Tibial nerve (tissue), 4 donors: ENCODE measurements around the gene SLC9A3.

Source experiments
- EP300 ChIP-seq, 2 donors: sonication (generic); formaldehyde crosslinking; IDR thresholded peaks; one replicate each; pipeline ENCODE4 v1.6.1; 2017; ENCODE audit warnings: antibody characterized with exemption in 2 of 2, mild to moderate bottlenecking in 1 of 2
- POLR2A ChIP-seq, 2 donors: fragments of 450-650 bp; IDR thresholded peaks; one replicate each; pipeline ENCODE4 v1.6.1; 2017; ENCODE audit warnings: antibody characterized with exemption in 2 of 2, mild to moderate bottlenecking in 2 of 2, moderate library complexity in 2 of 2
- TF ChIP-seq, protein P1 (sequence below), 5 experiments: fragments of 200-600 bp in 3 of 5; fragments of 450-650 bp in 2 of 5; sonication (generic) in 3 of 5; IDR thresholded peaks; one replicate each; pipeline ENCODE4 v1.5.1; 2016 to 2019; ENCODE audit warnings: antibody characterized with exemption in 5 of 5, mild to moderate bottlenecking in 3 of 5, moderate library complexity in 2 of 5

DNA sequence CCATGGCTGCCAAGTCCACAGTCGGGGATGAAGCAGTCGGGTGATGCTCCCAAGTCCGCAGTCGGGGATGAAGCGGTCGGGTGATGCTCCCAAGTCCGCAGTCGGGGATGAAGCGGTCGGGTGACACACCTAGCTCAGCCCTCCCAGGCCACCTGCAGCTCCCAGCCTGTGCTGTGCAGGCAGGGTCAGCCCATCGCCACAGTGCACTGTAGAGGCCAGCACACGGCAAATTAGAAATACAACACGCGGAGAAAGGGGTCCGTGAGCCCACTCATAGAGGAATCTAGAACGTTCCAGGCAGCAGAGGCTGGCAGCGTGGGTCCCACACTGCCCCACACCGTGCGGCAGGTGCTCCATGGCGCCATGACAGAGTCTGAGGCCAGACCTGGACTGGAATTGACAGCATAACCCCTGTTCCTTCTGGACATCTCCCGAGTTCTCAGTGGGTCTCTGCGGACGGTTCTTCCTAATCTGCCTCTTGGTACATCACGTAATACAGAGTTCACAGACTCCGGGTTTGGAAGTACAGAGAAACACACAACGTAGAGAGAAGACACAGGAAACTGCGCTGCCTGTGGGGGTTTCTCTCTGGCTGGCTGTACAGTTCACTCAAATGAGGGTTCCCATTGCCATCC is 89.0 kb downstream of the SLC9A3 start:
- TF ChIP-seq, protein P1, sequence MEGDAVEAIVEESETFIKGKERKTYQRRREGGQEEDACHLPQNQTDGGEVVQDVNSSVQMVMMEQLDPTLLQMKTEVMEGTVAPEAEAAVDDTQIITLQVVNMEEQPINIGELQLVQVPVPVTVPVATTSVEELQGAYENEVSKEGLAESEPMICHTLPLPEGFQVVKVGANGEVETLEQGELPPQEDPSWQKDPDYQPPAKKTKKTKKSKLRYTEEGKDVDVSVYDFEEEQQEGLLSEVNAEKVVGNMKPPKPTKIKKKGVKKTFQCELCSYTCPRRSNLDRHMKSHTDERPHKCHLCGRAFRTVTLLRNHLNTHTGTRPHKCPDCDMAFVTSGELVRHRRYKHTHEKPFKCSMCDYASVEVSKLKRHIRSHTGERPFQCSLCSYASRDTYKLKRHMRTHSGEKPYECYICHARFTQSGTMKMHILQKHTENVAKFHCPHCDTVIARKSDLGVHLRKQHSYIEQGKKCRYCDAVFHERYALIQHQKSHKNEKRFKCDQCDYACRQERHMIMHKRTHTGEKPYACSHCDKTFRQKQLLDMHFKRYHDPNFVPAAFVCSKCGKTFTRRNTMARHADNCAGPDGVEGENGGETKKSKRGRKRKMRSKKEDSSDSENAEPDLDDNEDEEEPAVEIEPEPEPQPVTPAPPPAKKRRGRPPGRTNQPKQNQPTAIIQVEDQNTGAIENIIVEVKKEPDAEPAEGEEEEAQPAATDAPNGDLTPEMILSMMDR (IDR thresholded peaks at IDR 0.05): no peak
- no peak for TF ChIP-seq POLR2A (IDR thresholded peaks at IDR 0.05)
- TF ChIP-seq EP300 (IDR thresholded peaks at IDR 0.05): no peak
